ENCODE measurements around the gene PPP4R3A.
"Not testable (repeated sequence)": the region's sequence is repeated elsewhere in the genome, so short reads cannot be mapped to it uniquely, and the experiment has no call there.

Gene PPP4R3A

GRCh38 chr14:91506226-91506625 is 3.9 kb downstream of the PPP4R3A start:
- in situ Hi-C loops (cut with HindIII; ENCODE audit: low sequenced_read_pairs) = no loop called here

GRCh38 chr14:91503000-91503504 is 7.1 kb downstream of the PPP4R3A start:
- in situ Hi-C loops (cut with HindIII; ENCODE audit: low sequenced_read_pairs) = no loop called here

GRCh38 chr14:91501951-91502930 is 7.9 kb downstream of the PPP4R3A start:
- in situ Hi-C loops (cut with HindIII; ENCODE audit: low sequenced_read_pairs) = no loop called here

- in situ Hi-C loops (cut with HindIII; ENCODE audit: low sequenced_read_pairs) = no loop called here
Measured at GRCh38 chr14:91501348-91501747, 8.8 kb downstream of the PPP4R3A start.

- in situ Hi-C loops (cut with HindIII; ENCODE audit: low sequenced_read_pairs) = no loop called here
Measured at GRCh38 chr14:91496790-91497189, 13.3 kb downstream of the PPP4R3A start.

- in situ Hi-C loops (cut with HindIII; ENCODE audit: low sequenced_read_pairs) = not testable (repeated sequence)
Measured at GRCh38 chr14:91494392-91495065, 15.6 kb downstream of the PPP4R3A start.

- in situ Hi-C loops (cut with HindIII; ENCODE audit: low sequenced_read_pairs) = no loop called here
Measured at GRCh38 chr14:91493169-91493568, 16.9 kb downstream of the PPP4R3A start.

- in situ Hi-C loops (cut with HindIII; ENCODE audit: low sequenced_read_pairs) = no loop called here
Measured at GRCh38 chr14:91484744-91485143, 25.4 kb downstream of the PPP4R3A start.

- in situ Hi-C loops (cut with HindIII; ENCODE audit: low sequenced_read_pairs) = no loop called here
Measured at GRCh38 chr14:91484186-91484585, 25.9 kb downstream of the PPP4R3A start.

GRCh38 chr14:91482263-91483013 is 27.7 kb downstream of the PPP4R3A start:
- in situ Hi-C loops (cut with HindIII; ENCODE audit: low sequenced_read_pairs) = no loop called here

GRCh38 chr14:91477388-91477787 is 32.7 kb downstream of the PPP4R3A start:
- in situ Hi-C loops (cut with HindIII; ENCODE audit: low sequenced_read_pairs) = no loop called here

- in situ Hi-C loops (cut with HindIII; ENCODE audit: low sequenced_read_pairs) = no loop called here
Measured at GRCh38 chr14:91473046-91473445, 37.1 kb downstream of the PPP4R3A start.

GRCh38 chr14:91470216-91470615 is 39.9 kb downstream of the PPP4R3A start:
- in situ Hi-C loops (cut with HindIII; ENCODE audit: low sequenced_read_pairs) = no loop called here

GRCh38 chr14:91466192-91466591 is 43.9 kb downstream of the PPP4R3A start:
- in situ Hi-C loops (cut with HindIII; ENCODE audit: low sequenced_read_pairs) = no loop called here

GRCh38 chr14:91464615-91465205 is 45.4 kb downstream of the PPP4R3A start:
- in situ Hi-C loops (cut with HindIII; ENCODE audit: low sequenced_read_pairs) = no loop called here

GRCh38 chr14:91458612-91459011 is 51.5 kb downstream of the PPP4R3A start:
- in situ Hi-C loops (cut with HindIII; ENCODE audit: low sequenced_read_pairs) = no loop called here

- in situ Hi-C loops (cut with HindIII; ENCODE audit: low sequenced_read_pairs) = no loop called here
Measured at GRCh38 chr14:91456283-91456682, 53.8 kb downstream of the PPP4R3A start.

- in situ Hi-C loops (cut with HindIII; ENCODE audit: low sequenced_read_pairs) = no loop called here
Measured at GRCh38 chr14:91454580-91454979, 55.5 kb downstream of the PPP4R3A start.

- in situ Hi-C loops (cut with HindIII; ENCODE audit: low sequenced_read_pairs) = no loop called here
Measured at GRCh38 chr14:91454155-91454554, 56.0 kb downstream of the PPP4R3A start.

- in situ Hi-C loops (cut with HindIII; ENCODE audit: low sequenced_read_pairs) = no loop called here
Measured at GRCh38 chr14:91453744-91454143, 56.4 kb downstream of the PPP4R3A start.

All from endothelial cell of hepatic sinusoid (primary cell).